GM19099 (cell line): ENCODE data around the gene GPT2.

Experiments
- POLR2A ChIP-seq: IDR thresholded peaks from 3 replicates; pipeline ENCODE4 v1.6.1; 2011; ENCODE audit warnings: low read depth; ENCODE audit not compliant: insufficient read length; ENCODE audit errors: extremely low read depth

Gene GPT2

DNA sequence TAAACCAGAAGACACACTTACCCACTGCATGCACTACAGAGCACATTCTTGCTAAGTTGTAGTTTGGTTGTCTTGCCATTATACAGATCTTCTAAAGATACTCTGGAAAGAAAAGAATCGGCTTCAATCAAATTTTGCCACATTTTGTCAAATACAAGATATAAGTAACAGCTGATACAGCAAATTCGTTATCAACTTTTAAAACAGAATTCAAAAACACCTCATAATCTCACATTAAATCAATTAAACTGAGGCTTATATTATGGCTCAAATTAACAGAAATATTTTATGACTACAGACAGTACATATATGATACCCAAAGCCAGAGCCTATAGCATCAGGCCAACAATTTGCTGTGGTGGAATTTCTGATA is 83.9 kb downstream of the GPT2 start:
- TF ChIP-seq POLR2A = no peak

DNA sequence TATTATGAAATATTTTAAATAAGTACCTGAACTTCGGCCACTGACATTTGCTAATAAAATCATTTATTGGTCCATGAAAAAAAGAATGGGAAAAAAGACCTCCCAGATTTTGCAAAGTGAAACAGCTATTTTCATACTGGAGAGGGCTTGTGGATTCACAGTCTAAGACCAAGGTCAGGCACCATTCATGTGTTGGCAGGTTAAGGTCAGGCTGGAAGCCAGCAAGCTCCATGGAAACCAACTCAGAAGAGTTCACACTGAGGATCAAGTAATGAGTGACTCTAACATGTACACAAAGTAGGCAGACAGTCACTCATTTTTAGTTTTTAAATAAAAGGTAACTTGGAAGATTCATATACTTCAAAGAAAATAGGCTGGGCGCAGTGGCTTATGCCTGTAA is 85.9 kb downstream of the GPT2 start:
- no peak for TF ChIP-seq POLR2A

DNA sequence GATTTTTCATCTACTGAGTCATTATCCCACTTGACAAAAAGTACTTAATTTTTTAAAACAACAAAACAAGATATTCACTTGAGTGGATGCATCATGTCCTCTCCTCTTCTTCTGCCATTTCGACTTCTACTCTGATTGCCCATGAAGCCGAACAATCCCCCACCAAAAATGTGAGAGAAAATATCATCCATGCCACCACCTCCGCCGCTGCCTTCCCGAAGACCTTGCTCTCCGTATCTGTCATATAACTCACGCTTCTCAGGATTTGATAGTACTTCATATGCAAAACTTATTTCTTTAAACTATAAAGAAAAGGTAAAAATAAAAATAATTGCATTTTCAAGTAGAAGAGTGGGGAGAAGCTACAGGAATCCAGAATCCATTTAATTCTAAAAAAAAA is 87.1 kb downstream of the GPT2 start:
- no peak for TF ChIP-seq POLR2A

DNA sequence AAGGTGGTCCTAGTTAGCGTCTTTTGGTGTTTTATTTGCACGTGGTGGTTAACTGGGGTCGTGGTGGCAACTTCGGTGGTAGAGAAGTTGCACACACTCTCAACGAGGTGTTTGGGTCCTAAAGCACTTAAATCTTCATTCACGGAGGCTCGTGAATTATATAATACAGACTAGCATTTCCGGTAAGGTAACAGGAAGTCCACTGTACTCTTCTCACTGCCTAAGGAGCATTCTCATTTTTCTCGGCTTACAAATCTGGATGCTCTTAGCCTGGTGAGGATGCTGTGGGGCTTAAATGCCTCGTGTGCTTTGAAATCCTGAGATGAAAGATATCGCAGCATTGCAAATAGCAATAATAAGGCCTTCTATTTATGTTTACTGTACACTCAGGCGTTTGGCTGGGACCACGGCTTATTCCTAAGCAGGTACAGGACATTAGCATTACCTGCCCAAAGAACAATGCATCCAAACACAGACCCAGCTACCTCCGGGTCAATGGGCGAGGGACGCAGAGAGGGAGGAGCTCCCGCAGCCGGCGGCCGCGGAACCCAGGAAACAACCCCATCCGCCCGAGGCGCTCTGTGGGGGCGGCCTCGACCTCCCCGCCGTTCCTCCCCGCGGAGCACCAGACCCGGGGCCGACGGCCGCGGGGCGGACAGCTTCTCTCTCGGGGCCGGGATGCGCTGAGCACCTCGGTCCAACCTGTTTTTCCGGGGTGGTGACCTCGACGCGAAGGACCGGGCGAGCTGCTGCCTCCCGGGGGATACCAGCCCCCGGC is 88.5 kb downstream of the GPT2 start:
- TF ChIP-seq POLR2A = no peak

DNA sequence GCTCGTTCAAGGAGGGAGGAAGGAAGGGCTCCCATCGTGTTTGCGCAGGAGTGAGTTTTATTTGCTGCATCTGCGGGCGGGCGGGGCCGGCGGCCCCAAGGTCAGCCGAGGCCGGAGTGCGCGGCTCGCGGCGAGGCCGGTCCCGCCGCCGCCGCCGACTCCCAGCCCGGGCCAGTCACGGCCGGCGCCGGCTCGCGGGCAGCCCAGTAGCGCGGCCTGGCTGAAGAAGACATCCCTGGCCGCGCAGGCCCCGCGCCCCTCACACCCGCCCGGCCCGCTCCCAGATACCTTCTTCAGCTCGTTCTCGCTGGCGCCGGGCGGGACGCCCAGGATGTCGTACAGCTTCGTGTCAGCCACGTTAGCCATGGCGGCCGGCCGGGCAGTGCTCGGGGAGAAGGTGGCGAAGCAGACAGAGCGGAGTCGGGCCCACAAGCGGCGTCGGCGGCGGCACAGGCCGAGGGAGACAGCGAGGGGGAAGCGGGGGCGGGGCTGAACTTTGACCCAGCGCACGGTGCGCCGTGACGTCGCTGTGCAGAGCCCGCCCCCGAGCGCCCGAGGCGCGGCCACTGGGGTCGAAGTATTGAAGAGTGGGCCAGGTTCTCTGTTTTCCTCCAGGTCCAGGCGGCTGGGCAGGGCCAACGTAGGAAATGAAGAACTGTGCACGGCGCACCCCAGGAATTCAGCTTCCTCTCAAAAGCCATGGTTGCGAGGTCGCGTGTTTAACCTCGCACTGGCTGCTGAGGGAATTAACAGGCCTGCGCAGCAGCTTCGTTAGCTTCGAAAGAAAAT is 89.2 kb downstream of the GPT2 start, which contains the start of gene DNAJA2:
Gene DNAJA2, minus strand, starts transcription at position 468 of the 789 bp plus-strand sequence. Its CDS starts 102 bp downstream, at position 366.
- TF ChIP-seq POLR2A = peak; percentile 86

DNA sequence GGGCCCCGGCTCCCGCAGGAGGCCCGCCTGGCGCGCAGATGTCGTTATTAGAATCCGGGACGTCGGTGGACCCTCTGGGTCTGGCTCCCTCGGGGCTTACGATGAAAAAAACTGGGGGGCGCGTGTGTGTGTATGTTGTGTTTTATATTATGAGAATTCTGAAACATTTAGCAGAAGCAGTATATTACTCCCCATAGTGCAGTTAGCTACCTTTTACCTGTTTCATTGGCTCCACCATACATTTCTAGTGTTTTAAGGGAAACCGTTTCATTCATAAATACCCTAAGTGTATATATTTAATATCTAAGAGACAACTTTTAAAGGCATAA is 89.8 kb downstream of the GPT2 start:
- no peak for TF ChIP-seq POLR2A

DNA sequence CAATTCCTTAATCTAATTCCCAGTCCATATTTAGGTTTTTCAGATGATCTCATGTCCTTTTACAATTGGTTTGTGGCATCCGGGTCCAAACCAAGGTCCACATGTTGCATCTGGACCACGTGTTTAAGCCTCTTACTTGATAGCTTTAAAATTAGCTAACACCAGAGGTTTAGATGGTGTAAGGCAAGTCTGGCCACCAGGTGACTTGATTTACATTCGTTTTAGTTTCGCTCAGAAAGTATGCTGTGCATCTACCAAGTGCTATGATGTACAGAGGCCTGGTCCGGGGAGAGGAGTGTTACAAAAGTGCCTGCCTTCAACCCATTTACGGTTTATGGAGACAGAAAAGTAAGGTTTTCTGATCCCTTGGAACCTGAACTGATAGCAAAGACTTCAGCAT is 90.2 kb downstream of the GPT2 start:
- peak; percentile 23 for TF ChIP-seq POLR2A

DNA sequence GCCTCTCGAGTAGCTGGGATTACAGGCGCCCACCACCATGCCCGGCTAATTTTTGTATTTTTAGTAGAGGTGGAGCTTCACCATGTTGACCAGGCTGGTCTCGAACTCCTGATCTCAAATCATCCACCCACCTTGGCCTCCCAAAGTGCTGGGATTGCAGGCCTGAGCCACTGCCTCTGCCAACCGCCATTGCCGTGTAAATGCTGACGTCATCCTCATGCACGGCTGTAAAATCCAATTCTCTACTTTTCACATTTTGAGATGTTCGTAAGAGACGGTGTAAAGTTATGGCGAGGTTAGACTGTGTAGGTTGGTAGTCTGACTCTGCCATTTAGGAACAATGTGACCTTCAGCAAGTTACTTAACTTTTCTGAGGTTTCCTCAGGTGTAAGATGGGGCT is 91.0 kb downstream of the GPT2 start:
- no peak for TF ChIP-seq POLR2A

DNA sequence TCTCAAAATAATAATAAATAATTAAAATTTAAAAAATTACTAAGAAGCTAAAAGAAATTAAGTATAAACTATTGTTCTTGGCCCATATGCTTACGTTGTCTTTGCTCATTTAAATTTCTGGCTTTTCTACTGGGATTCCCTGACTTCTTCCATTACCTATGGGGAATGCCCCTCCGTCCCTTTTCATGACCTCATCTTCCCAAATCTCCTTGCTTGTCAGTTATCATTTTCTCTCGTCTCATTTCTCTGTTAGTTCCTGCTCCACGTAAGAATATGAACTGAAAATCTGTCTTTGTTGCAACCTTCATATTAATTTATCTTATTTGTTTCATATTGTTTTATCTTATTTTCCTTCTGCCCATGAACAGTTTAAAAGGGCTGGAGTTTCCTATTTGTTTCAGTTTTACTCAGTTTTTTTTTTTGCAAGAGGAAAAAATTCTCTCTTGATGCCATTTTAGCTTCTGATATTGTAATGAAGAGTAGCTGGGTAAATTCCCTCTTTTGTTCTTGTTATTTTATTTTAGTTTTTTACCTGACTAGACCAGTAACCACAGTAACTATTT is 91.8 kb downstream of the GPT2 start:
- no peak for TF ChIP-seq POLR2A

DNA sequence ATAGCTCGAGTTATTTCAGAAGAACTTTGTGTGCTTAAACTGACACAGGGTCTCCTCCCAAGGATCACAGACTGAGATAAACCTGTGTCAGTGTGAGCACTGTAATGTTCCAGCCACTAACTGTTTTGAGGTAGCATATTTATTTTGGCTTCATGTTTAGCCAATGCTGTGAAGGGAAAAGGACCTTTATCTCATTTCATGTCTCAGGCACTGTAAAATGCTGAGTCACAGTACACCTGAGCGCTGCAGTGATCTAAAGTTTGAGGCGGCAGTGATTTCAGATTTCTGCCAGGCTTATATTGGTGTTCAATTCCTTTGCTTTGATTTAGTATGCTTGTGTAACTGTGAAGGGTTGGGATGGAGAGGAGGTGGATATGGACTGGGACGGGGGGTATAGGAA is 92.4 kb downstream of the GPT2 start:
- TF ChIP-seq POLR2A = no peak
